Right lobe of liver (tissue), 6 donors: ENCODE data around the gene TESMIN. TPM values are rescaled to one million over a fixed set of nuclear protein-coding genes. Genes with fewer than 3 reads are reported as not detected.
A peak's percentile ranks its signal among the peaks of the same experiment; 100 is the strongest.

Experiments used
- ATAC-seq, 4 donors: fragments of 200-7000 bp; cut with Tn5 transposase; one replicate each; pipeline ENCODE4 v1.9.1; 2020; ENCODE audit warnings: mild to moderate bottlenecking in 4 of 4, moderate library complexity in 4 of 4
- DNase-seq, 3 donors: peaks; one replicate each; pipeline ENCODE4 v3.0.0-alpha.2; 2020
- H3K27ac ChIP-seq, 3 donors: fragments of 200-600 bp; one replicate each; pipeline ENCODE4 v1.8.0; 2022
- H3K27me3 ChIP-seq, 2 donors: fragments of 200-600 bp; one replicate each; pipeline ENCODE4 v1.8.0; 2022
- H3K36me3 ChIP-seq, 4 donors: fragments of 200-600 bp; sonication (generic) in 1 of 4; one replicate each; pipeline versions ENCODE4 v1.5.1 to v1.8.0; 2017 to 2022; ENCODE audit warnings: control low read depth in 1 of 4
- H3K4me1 ChIP-seq, 4 donors: fragments of 200-600 bp; sonication (generic) in 1 of 4; one replicate each; pipeline versions ENCODE4 v1.5.1 to v1.8.0; 2017 to 2022; ENCODE audit warnings: control low read depth in 1 of 4
- H3K4me3 ChIP-seq, 3 donors: fragments of 200-600 bp; one replicate each; pipeline ENCODE4 v1.8.0; 2022
- H3K9me3 ChIP-seq, 4 donors: fragments of 200-600 bp; sonication (generic) in 1 of 4; one replicate each; pipeline versions ENCODE4 v1.5.1 to v1.8.0; 2017 to 2022; ENCODE audit warnings: control low read depth in 1 of 4
- POLR2A ChIP-seq: fragments of 450-650 bp; IDR thresholded peaks from one replicate; pipeline ENCODE4 v1.6.1; 2017; ENCODE audit warnings: antibody characterized with exemption, mild to moderate bottlenecking
- WGBS: methylation state at CpG from one replicate; pipeline ENCODE4 v1.1.6; 2018; ENCODE audit warnings: low coverage, low lambda C conversion rate; ENCODE audit not compliant: insufficient coverage; ENCODE audit errors: missing lambda C conversion rate; 5-methylcytosine and 5-hydroxymethylcytosine counted together
- intact Hi-C, 2 donors: fragments of 100-400 bp; cut with DNase I; formaldehyde crosslinking; loops; one replicate each; pipeline versions ENCODE4 v1.11.2 to v1.14.1; 2022
- total RNA-seq, 6 experiments: library from RNA; depleted of rRNA in 2 of 6; stranded (reverse); fragments of >200 nt in 2 of 6; fragmentation: NEBNext Ultra II Directional in 3 of 6; extraction: Animal tissue kit (Norgen Biotek cat#: 25700) in 3 of 6; gene quantifications; one replicate each; pipeline versions ENCODE4 v1.1.0 to v1.2.4, GENCODE V29; 2016 to 2023
- TF ChIP-seq, protein P1 (sequence below), 4 donors: fragments of 200-600 bp in 3 of 4; fragments of 450-650 bp in 1 of 4; IDR thresholded peaks; one replicate each; pipeline versions ENCODE4 v1.5.1 to v1.8.0; 2016 to 2022; ENCODE audit warnings: antibody characterized with exemption in 4 of 4, mild to moderate bottlenecking in 2 of 4
- donor health status: DM: no; HTN: yes; CAD: no.
- donor health status: DM: no; HTN: no; CAD: no.
- donor health status: DM: no; HTN: no; CAD: no.
- donor health status: DM: no; HTN: yes; CAD: no.
- donor health status: DM: no; HTN: yes; CAD: no.

Gene TESMIN
- total RNA-seq, 6 experiments from 2014 or later: 0.42 to 1.4 (median 0.80) TPM

DNA sequence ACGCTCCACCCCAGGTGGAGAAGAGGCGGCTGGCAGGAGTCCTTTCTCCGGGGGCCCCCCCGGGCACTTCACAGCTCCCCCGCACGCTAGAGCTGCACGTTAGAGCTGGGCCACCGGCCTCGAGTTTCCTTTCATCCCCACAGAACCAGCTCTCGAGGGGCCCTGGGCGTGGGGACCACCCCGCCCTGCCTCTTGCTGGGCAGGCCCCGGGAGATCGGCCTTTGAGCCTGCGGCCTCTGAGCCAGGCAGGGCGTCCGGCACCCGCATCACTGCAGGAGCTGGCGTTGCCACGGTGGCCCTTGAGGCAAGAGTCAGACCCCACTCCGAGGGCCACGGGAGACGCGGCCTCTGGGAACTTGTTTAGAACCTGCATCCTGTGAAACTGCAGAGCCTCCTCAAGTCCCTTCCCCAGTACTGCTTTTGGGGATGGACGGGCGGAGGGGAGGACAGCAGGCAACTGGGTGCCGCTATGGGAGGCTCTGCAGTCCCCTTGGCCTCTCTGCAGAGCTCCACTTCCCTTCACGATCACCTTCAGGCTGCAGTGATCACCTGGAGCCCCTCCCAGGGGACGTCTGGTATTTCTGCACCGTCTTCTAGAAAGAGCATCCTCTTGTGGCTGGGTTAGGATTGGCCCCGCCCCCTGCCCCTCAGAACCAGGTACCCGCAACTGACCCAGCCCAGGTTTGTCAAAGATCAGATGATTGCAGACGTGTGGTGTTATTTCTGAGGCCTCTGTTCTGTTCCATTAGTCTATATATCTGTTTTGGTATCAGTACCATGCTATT is 80.9 kb downstream of the TESMIN start:
- peak in 1 of 4 donors; percentile 38 for ATAC-seq
- no peak overlapping the region for H3K27ac ChIP-seq
- intact Hi-C loops: no loop called here
- H3K27me3 ChIP-seq: no peaks in the 10 kb centered on the region
- 67% methylated on average over 7 of the region's 33 CpGs for WGBS
- H3K36me3 ChIP-seq: no peaks in the 10 kb centered on the region
- no peak for TF ChIP-seq POLR2A
- TF ChIP-seq, protein P1, sequence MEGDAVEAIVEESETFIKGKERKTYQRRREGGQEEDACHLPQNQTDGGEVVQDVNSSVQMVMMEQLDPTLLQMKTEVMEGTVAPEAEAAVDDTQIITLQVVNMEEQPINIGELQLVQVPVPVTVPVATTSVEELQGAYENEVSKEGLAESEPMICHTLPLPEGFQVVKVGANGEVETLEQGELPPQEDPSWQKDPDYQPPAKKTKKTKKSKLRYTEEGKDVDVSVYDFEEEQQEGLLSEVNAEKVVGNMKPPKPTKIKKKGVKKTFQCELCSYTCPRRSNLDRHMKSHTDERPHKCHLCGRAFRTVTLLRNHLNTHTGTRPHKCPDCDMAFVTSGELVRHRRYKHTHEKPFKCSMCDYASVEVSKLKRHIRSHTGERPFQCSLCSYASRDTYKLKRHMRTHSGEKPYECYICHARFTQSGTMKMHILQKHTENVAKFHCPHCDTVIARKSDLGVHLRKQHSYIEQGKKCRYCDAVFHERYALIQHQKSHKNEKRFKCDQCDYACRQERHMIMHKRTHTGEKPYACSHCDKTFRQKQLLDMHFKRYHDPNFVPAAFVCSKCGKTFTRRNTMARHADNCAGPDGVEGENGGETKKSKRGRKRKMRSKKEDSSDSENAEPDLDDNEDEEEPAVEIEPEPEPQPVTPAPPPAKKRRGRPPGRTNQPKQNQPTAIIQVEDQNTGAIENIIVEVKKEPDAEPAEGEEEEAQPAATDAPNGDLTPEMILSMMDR (IDR thresholded peaks at IDR 0.05): no peak
- DNase-seq: peak in 1 of 3 donors; percentile 41
- no peaks in the 10 kb centered on the region for H3K9me3 ChIP-seq
- no peaks in the 10 kb centered on the region for H3K4me1 ChIP-seq
- no peak overlapping the region for H3K4me3 ChIP-seq

DNA sequence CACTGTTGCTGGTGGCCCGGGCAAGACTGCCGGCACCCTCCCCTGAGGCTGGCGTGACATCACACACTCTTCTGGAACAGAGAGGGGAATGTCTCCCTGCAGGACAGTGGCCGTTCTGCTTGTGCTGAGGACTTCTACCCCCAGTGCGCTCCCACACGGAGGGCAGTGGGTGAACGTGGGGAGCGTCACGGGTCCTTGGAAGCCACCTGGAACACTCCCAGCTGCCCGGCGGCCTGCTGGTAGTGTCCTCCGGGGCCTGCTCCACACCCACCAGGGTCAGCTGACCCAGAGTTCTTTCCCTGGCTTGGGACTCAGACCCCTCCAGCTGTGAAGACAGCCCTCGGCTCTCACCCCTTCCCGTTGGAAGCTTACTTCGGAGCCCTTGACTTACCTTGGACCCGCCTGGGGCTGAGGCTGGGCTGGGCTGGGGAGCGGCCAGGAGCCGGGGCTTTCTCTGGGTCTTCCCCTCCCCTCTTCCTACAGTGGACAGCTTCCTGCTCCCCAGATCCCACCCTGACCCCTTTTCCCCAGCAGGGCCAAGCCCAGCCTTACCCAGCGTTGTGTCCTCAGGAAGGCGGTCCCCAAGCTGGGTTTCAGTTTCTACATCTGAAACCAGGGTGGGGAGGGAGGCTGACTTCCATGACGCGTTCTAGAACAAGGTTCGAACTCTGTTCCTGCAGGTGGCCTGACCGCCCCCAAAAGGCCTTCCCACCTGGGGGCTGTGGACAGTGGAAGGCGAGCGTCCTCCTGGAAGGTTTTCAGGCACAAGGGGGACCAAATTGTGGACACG is 81.8 kb downstream of the TESMIN start:
- ATAC-seq (peak in 1 of 4 donors; percentile 23), DNase-seq (peak in 1 of 3 donors; percentile 32)
- intact Hi-C loops: no loop called here
- Histone ChIP-seq H3K4me1 (no peaks in the 10 kb centered on the region), H3K27me3 (no peaks in the 10 kb centered on the region), H3K36me3 (no peaks in the 10 kb centered on the region), H3K27ac (no peak overlapping the region), H3K4me3 (no peak overlapping the region), H3K9me3 (no peaks in the 10 kb centered on the region)
- whole genome bisulfite sequencing: 82% methylated on average over 9 of the region's 27 CpGs
- TF ChIP-seq, protein P1 (IDR thresholded peaks at IDR 0.05): no peak
- no peak for TF ChIP-seq POLR2A

DNA sequence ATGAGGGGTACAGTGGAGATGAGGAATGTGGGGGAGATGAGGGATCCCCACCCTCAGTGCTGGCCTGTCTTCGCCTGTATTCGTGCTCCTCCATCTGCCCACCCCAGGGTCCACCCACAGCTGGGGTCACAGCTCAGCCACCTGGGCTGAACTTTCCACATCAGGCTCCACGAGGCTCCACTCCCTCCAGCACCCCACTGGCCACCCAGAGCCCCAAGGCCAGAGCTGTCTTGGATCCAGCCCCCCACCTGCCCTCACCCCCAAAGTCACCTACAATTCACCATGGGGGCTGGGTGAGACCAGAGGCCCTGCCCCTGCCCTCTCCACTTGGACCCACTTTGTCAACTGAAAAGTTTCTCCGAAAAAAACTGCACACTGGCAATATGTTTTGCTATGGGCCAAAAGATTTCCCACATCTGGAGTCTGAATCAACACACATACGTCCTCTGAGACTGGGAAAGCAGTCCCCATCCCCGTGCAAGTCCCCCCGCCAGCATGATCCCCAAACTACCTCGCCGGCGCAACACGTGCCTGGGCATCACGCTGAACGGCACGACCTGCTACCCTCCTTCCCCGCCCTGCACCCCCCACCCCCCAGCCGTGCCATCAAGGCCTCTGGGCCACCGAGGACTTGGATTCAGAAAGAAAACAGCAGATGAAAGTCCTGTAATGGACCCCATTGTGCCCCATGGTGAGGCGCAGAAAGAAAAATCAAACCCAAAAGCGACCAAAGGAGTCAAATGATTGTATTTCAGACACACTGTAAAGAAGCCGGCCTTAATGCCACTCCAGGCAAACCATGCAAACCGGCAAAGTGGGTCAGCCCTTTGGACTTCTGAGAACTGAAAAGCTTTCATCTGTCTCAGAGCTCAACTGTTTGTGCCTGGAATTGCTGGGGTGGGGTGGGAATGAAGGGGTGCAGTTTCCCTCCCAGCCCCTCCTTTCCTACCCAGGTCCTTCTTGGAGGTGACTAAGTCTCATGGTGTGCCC is 83.5 kb downstream of the TESMIN start:
- no peaks in the 10 kb centered on the region for H3K9me3 ChIP-seq
- WGBS: 57% methylated on average over 11 of the region's 21 CpGs
- H3K27ac ChIP-seq: no peak overlapping the region
- peak in 1 of 3 donors; percentile 35 for DNase-seq
- H3K27me3 ChIP-seq: no peaks in the 10 kb centered on the region
- no peaks in the 10 kb centered on the region for H3K4me1 ChIP-seq
- no peak for ATAC-seq
- TF ChIP-seq POLR2A: no peak
- TF ChIP-seq, protein P1 (IDR thresholded peaks at IDR 0.05): no peak
- H3K36me3 ChIP-seq: no peaks in the 10 kb centered on the region
- intact Hi-C loops: no loop called here
- no peak overlapping the region for H3K4me3 ChIP-seq

DNA sequence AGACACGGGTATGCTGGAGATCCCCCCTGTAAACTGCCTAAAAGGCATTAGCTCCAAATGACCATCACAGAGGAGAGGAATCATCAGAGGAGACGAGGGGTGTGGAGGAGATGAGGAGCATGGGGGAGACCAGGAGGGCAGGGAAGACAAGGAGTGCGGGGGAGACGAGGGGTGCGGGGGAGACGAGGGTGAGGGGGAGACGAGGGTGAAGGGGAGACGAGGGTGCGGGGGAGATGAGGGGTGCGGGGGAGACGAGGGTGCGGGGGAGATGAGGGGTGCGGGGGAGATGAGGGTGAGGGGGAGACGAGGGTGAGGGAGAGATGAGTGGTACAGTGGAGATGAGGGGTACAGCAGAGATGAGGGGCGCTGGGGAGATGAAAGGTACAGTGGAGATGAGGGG is 84.5 kb downstream of the TESMIN start:
- ATAC-seq (peak in 1 of 4 donors; percentile 13), DNase-seq (peak in 1 of 3 donors; percentile 19)
- Histone ChIP-seq H3K36me3 (no peaks in the 10 kb centered on the region), H3K9me3 (no peaks in the 10 kb centered on the region), H3K4me1 (no peaks in the 10 kb centered on the region), H3K27me3 (no peaks in the 10 kb centered on the region), H3K27ac (no peak overlapping the region), H3K4me3 (no peak overlapping the region)
- TF ChIP-seq, protein P1 (IDR thresholded peaks at IDR 0.05): no peak
- TF ChIP-seq POLR2A: no peak
- 44% methylated on average over 10 of the region's 15 CpGs for WGBS
- intact Hi-C loops: no loop called here
